Erythroblast (primary cell): ENCODE results near the gene KRT14.

Source experiments
- GATA1 ChIP-seq: IDR thresholded peaks from 2 replicates; pipeline ENCODE4 v1.6.1; 2011; ENCODE audit warnings: low read depth, mild to moderate bottlenecking, control low read depth, low read length, moderate library complexity
- POLR2A ChIP-seq: IDR thresholded peaks from 2 replicates; pipeline ENCODE4 v1.6.1; 2011; ENCODE audit warnings: mild to moderate bottlenecking, low read length

DNA sequence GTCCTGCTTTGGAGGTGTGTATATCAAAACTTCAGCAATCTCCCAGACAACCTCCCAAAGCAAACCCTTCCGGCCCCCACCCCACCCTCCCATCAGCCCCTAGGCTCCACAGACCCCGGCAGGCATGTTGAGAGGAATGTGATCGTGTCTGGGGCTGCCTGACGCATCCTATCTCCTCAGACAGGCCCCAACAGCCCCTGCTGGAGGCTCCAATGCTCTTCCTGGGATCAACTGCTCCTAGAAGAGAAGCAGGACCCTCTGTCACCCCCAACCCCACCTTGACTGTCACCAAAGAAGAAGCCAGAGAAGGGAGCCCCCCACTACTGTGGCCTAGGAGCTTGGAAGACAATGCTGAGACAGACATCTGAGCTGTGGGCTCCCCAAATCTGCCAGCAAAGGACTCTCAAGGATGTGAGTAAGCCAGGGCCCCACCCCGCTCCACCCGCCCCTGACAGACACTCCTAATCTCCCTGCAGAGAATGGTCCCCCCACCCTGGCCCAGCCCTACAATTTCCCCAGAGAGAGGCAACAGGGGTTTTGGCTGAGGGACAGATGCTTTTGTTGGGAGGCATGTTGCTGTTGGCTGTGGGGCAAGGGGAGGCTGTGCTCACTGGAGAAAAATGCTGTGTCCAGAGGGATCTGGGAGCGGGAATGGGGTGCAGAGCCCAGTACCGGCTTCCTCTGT lies 1.6 kb upstream of the KRT14 start:
- no peak for TF ChIP-seq POLR2A
- TF ChIP-seq GATA1: no peak
